Midbrain (tissue), 1 donor: ENCODE measurements around the gene MINAR1.
"Not testable (repeated sequence)": the region's sequence is repeated elsewhere in the genome, so short reads cannot be mapped to it uniquely, and the experiment has no call there.

Experiments
- DNase-seq: peaks from one replicate; lab custom pipeline; 2025; lab: John Stamatoyannopoulos, UW

The MINAR1 gene, protein sequence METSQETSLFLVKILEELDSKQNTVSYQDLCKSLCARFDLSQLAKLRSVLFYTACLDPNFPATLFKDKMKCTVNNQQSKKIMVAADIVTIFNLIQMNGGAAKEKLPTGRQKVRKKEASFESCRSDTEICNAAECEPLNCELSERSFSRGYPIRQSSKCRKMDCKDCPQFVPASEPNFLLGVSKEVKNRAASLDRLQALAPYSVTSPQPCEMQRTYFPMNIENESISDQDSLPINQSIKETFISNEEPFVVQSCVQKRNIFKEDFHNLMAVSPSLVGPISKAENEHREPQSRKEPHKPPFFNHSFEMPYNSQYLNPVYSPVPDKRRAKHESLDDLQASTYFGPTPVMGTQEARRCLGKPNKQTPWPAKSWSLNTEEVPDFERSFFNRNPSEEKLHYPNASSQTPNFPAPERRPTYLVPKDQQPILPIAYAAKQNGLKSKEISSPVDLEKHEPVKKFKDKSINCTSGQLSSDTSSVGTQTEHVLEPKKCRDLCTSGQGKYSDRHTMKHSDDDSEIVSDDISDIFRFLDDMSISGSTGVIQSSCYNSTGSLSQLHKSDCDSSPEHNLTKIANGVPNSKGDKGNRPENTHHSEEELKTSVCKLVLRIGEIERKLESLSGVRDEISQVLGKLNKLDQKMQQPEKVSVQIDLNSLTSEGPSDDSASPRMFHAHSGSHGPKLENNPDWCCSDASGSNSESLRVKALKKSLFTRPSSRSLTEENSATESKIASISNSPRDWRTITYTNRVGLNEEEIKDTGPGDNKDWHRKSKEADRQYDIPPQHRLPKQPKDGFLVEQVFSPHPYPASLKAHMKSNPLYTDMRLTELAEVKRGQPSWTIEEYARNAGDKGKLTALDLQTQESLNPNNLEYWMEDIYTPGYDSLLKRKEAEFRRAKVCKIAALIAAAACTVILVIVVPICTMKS

DNA sequence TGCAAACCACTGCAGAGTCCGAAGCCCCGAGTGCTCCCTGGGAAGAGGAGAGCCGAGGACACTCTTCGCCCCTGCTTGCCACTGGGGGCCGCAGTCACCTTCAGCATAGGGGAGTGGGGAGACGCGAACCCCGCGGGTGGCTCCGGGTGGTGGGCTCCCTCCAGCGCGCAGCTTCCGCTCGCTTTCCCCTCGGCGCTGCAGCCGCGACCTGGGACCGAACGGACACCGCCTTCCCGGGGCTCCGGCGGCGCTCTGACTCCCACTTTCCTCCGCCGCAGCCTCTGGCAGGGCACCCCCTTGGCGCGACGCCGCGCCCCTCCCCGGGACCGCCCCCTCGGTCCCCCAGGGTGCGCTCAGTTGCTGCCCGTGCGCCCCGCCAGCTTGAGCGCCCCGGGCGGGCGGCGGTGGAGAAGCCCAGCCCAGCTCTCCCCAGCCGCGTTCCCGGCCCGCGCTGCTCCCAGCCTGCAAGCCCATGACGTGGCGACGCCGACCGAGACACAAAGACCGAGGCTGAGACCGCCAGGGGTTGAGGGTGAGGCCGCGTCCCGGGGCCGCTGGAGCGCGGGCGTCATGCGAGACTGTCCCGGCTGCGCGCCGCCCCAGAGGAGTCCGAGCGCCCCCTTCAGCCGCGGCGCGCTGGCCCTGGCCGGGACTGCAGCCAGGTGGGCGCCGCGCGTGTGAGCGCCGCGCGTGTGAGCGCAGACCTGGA is at the start of gene MINAR1:
MINAR1 (plus strand) TSS at position 701 of the 709 bp plus-strand sequence. CDS start 23,812 bp downstream, outside the sequence.
- no peak for DNase-seq

DNA sequence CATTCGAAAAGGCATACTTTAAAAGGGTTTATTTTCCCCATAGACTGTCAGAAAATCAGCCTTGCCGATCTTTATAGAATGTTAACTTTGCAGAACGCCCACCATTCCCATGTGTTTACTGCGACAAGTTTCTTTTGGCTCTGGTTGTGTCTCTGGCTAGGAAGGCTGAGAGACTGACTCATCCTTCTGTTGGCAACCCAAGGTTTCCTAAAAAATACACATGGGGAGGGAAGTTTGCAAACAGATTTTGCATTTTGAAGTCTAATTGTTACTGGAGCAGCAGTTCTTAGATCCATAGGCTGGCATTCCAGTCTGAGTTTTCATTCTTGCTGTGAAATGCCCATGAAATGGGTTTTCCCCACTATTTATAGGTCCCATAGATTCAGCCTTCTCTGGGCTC is 37.9 kb upstream of the MINAR1 start:
- no peak for DNase-seq

DNA sequence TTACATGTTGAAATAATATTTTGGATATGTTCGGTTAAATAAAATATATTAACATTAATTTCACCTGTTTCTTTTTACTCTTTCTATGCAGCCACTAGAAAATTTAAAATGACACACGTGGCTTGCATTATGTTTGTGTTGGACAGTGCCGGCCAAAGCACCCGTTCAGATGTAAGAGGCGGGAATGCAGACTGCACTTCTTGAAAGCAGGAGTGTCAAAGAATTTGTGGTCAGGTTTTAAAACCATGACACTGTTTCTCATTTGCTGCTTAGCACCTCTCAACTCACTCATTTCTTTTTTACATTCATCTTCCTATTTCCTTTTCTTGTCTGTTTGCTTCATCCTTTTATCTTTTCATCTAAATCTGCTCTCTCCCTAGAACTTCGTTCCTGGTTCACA is 35.3 kb upstream of the MINAR1 start:
- DNase-seq: no peak

DNA sequence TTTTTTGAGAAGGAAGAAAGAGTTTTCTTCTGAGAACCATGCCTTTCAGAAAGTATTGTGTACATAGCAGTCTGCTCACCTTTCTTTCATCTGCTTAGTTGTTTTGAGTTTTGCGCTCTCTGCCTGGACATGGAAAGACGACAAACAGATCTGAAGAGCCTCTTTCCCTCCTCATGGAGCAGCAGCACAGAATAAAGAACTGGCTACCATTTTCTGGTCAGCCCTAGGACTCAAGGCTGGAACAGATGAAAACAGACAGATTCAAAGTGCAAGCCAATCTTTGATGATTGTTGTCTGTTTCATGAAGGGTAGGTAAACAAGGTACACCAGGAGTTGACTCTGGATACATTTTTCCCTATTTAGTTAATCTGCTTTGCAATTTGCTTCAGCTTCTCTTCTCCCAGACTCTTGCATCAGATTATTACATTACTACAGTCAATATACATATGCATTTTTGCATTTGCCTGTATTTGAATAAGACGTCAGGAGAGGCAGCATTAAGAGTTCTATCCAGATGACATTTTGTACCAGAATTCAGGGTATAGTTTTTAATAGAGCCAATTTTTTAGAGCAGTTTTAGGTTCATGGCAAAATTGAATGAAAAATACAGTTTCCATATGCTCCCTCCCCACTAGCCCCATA is 34.7 kb upstream of the MINAR1 start:
- DNase-seq: no peak

DNA sequence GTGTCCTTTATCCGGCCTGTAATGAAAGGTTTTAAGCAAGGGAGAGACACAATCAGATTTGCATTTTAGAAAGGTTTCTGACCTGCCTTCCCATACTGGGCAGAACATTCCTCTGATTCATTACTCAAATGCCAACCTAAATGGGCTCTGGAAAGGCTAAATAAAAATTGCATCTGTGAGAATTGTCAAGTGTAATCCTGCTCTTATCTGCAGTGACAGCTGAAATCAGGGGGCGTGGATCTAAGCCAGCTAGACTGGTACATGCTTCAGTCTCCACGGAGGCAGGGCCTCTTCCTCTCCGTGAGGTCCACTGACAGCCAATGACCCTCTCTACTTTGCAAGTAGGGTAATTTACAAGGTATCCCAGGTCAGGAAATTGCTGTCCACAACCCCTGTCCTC is 32.5 kb upstream of the MINAR1 start:
- no peak for DNase-seq

DNA sequence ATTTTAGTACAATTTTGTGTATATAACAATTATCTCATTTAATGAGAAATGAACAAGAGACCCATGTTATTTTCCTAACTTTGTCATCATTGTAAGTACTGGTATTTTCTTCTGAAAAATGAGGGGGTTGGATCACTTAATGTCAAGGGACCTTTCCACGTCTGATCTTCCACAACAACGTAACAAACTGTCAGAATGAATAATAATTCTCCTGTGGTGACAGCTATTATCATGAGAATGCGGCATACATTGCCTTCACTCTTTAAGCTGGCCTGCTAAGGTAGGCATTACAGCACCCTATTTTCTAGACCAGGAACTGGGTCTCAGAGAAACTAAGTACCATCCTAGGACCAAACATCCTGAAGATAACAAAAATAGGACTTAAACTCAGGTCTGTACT is 31.5 kb upstream of the MINAR1 start:
- DNase-seq: no peak

DNA sequence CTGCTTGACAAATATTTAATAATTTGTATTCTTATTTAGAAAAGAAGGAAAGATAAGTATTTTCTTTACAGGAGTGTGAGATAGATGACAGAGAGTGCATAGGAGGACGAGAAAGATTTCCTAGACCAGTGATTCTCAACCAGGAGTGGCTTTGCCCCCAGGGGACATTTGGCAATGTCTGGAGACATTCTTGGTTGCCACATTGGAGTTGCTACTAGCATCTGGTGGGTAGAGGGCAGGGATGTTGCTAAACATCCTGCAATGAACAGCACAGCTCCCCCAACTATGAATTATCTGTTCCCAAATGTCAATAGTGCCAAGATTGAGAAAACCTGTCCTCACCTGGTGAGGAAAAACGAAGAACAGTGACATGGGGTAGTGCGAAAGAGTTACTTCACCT is 30.8 kb upstream of the MINAR1 start:
- DNase-seq: no peak

DNA sequence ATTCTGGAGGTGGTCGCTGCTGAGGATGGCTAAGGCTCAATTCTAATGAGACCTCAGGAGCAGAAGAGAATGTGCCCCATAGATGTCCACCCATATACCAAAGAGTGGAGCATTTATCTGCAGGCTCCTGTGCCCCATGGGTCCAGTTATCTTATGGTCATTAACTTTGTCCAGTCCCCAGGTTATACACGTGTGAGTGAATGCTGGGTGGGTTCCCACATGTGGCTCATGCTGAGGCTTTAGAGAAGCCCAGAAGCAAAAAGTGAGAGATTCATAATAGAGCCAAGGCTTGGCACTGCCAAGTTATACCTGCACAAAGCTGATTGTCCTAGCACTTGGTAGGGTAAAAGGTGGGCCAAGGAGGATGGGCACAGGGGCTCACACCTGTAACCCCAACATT is 30.0 kb upstream of the MINAR1 start:
- no peak for DNase-seq

DNA sequence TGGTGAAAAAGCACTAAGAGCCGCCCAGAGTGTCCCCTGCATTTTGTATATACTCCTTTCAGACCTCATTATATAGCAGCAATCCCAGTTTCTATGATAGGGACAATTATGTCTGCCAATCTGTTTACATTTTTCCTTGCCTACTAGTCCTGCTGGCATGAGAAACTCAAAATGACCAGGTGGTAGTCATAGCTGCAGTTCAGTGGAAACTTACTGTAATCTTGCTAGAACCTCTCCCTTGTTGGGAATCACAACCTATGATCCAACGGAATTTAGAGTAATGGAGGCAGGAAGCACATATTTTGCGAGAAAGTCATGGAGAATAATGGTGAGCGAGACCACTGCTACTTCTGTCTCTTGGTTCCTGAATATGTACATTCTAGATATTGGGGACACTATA is 28.6 kb upstream of the MINAR1 start:
- no peak for DNase-seq

DNA sequence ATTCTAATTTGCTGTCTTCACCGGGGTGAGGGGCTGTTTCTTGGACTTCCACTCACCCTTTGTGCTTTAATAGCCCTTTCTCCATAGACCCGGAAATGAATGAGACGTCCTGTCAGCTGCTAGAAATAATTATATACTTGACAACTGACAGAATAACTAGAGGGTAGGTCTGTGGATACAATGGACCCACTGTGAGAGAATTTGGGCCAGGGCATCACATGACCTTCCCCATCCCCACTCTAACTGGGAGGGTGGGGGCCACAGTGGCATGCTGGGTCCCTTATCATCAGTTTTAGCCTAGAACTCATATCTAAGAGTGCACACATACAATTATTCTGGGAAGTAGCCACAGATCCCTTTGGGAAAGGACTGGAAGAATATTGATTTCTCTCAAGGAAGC is 25.9 kb upstream of the MINAR1 start:
- no peak for DNase-seq

DNA sequence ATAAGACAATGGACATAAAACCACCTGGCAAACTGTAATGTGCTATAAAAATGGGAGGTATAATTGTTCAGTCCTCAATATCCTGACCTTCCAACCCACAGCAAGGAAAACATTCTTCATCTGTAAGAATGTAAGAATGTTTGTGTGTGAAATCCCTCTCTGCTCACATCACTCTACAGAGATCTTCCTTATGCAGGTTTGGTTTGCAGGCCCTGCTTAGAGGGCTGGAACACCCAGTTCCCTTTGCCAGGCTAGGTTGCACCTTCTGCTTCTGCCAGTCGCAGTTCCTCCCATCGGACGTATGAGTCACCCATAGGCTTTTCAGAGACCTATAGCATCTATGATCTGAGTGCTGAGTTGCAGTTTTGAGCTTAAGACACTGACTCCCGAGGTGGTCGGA is 24.1 kb upstream of the MINAR1 start:
- DNase-seq: no peak

DNA sequence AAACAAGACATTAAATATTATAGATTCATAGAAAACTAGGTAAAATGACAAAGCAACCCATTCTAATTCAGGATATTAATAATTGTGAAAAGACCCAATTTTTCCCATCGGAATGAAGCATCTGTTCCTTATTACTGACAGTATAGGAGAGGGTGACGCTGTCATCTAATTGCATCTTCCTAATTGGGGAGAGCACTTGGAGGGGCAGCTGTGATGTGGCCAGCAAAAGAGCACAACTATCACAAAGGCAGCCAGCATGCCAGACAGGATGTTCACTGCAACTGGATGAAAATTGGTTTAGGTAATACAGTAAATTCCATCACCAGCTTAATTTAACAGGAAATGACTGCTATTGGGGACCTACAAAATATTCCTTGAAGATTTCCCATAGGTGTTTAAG is 21.9 kb upstream of the MINAR1 start:
- DNase-seq: no peak

DNA sequence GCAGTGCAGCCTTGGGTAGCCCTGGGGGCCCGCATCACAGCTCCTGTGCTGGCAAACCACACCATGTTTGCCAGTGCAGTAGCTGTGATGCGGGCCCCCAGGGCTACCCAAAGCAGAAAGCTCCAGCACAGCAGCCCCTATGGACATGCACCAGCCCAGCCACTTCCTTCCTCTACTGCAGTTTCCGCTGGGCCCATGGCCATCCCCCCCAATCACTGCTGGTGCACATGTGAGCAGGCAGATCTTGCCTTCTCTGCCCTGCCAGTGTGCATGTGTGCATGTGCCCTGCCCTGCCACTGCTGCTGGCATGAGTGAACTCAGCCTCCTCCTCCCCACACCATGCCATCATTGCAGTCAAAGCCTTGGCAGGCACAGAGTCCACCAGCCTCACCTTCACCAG is 20.1 kb upstream of the MINAR1 start:
- DNase-seq: no peak

DNA sequence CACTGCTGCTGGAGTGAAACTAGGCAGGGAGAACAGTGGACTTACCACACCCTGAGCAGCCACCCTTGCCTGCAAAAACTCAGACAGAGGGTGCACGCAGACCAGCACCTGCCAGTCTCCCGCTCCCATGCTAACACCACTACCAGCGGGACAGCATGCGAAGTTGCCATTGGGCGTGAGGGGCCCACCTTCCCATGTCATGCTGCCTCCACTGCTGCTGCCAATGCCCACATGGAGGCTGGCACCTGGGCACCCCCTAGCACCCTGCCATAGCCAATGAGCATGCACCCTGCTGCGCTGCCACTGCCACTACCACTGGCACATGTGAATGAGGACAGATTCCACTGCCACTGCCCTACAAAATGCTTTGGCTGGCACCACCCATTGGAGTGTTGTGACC is 19.7 kb upstream of the MINAR1 start:
- no peak for DNase-seq

DNA sequence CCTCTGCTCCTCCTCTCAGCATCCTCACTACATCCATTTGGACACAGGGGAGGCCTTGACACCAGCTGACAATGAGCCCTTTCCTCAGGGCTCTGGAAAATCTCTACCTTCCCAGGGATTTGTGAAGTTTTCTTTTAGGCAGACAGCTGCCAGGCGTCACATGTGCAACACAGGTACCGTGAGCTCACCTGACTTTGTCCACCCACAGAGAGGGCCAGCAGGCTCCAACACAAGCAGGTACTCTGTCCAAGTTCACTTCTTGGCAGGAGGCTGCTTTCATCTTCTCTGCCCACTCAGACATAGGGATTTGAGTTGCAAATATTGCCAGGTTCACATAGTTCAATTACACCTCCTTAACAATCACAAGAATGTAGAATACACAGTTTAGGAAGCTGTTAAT is 15.3 kb upstream of the MINAR1 start:
- no peak for DNase-seq

DNA sequence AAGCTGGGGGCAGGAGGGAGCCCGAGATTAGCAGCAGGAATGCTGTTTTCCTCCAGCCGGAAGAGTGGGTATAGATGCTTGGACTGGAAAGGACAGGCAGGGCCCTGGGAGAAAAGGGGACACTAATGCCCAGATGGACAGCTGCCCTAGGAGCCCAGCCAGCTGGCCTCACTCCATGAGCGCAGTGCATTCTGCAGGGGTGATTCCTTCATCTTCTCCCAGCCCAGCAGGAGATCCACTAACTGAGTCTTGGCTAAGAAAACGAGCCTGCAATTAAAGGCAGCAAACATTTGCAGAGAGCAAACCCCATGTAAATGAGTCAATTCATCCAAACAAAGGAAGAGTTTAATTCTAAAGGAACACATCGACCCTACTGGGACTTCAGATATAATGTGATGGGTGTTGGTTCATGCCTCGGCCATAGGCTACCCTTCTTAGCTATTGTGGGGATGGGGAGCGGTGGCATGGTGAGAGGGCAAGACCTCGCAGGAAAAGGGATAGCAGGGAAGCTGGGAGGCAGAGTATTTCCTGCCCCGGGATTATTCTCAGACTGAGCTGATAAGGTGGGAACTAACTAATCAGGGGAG is 13.3 kb upstream of the MINAR1 start:
- DNase-seq: peak; percentile 18

DNA sequence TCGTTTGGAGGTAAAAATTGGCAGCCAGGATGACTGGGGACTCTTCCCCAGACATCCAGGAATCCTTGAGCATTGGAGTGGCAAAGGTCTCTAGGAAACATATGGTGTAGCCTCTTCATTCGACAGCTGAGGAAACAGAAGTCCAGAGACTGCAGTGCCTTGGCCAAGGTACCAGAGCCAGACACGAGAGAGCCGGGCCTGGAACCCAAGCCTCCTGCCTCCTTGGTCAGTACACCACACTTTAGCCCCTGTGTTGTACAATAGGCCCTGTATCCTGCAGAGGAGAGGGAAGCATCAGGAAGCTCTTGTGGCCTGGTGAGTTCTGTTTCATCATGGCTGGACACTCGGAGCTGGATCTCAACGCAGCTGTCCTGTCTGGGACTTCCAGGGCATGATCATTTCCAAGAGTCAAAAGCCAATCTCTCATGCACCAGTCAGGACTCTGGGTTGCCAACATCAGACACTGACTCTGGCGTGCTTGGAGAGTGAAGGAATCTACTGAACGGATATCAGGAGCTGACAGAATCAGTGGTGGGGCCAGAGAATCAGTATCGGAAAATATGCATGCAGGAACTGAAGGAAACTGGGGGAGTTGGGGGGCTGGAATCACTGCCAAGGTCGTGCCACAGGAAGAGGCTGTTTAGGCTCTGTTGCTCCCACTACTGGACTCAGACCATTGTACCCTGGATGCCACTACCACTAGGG is 6.4 kb upstream of the MINAR1 start:
- DNase-seq: no peak

DNA sequence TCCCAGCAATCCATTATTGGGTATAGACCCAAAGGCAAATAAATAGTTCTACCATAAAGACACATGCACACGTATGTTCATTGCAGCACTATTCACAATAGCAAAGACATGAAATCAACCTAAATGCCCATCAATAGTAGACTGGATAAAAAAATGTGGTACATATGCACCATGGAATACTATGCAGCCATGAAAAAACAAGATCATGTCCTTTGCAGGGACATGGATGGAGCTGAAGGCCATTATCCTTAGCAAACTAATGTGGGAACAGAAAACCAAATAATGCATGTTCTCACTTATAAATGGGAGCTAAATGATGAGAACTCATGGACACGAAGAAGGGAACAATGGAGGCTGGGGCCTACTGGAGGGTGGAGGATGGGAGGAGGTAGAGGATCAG is 5.2 kb upstream of the MINAR1 start:
- DNase-seq: not testable (repeated sequence)

DNA sequence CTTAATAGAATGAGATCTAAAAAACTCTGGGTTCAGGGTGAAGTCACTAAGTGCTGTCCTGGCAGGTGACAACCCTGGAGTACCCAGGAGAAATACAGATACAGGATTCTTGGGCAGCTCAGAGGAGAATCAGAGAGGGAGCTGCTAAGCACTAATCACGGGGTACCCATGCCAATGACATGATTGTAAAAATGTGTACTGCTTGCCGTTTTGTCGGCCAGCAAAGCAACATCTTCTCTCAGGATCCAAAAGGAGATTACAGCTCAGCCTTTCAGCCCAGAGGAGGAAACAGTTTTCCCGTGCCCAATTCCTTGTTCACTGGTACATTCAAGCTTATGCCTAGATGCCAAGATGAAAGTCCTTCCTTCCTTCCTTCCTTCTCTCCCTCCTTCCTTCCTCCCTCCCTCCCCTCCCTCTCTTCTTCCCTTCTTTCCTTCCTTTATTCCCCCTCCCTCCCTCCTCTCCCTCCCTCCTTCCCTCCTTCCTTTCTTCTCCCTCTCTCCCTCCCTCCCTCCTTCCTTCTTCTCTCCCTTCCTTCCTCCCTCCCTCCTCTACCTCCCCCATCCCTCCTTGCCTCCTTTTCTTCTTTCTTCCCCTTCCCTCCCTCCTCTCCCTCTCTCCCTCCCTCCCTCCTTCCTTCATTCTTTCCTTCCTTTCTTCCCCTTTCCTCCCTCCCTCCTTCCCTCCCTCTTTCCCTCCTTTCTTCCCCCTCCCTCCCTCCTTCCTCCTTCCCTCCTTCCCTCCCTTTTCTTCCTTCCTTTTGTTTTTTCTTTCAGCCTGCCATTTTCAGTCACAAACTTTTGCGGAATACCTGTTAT is 4.1 kb upstream of the MINAR1 start:
- DNase-seq: no peak
